ENCODE data around the gene ATXN3L.

The ATXN3L gene

DNA sequence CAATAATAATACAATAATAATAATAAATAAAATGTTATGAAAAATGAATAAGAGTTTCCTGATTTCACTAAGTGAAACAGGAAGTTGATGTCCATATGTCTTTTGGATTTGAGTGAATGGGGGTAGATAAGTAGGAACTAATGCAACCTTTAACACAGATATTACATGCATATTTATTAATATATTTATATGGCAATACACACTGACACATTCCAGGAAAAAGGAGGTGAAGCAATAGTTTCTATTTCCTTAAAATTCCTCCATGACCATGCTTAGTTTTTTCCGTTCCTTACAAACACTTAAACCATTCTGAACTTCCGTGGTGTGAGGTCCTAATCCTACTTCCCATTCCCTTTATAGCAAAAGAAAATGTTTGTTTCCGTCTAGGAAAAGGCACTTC, 48.3 kb downstream of the ATXN3L start:
- Mint-ChIP-seq H3K27me3 (no peaks in the 10 kb centered on the region), H3K4me3 (no peak overlapping the region), H3K27ac (no peak overlapping the region), H3K9me3 (no peaks in the 10 kb centered on the region), H3K36me3 (no peaks in the 10 kb centered on the region), H3K4me1 (peaks cover 0 to 3% of the 10 kb centered on the region in 2 donors)
- DNase-seq: no peak
- no peak for ATAC-seq (replicated peaks)

GRCh38 chrX:13270360-13270759, 49.5 kb downstream of the ATXN3L start:
- Mint-ChIP-seq H3K36me3 (no peaks in the 10 kb centered on the region), H3K9me3 (no peaks in the 10 kb centered on the region), H3K27me3 (no peaks in the 10 kb centered on the region), H3K27ac (no peak overlapping the region), H3K4me3 (no peak overlapping the region), H3K4me1 (peaks cover 0 to 3% of the 10 kb centered on the region in 2 donors)
- ATAC-seq (replicated peaks): no peak
- DNase-seq: no peak

- H3K9me3 Mint-ChIP-seq: no peaks in the 10 kb centered on the region
- peaks cover 0 to 3% of the 10 kb centered on the region in 2 donors for H3K4me1 Mint-ChIP-seq
- no peaks in the 10 kb centered on the region for H3K36me3 Mint-ChIP-seq
- ATAC-seq (replicated peaks): no peak
- H3K27ac Mint-ChIP-seq: no peak overlapping the region
- no peak for DNase-seq
- no peak overlapping the region for H3K4me3 Mint-ChIP-seq
- no peaks in the 10 kb centered on the region for H3K27me3 Mint-ChIP-seq
Measured at GRCh38 chrX:13268874-13269273, 51.0 kb downstream of the ATXN3L start.
